ENCODE data around the gene JAKMIP3.

JAKMIP3 gene

GRCh38 chr10:132101529-132101928 lies 35.8 kb downstream of the JAKMIP3 start:
- Histone ChIP-seq H3K27ac (ENCODE audit: low read length) (no peak overlapping the region), H3K9me3 (ENCODE audit: insufficient read depth, low read length, severe bottlenecking) (no peaks in the 10 kb centered on the region), H3K4me2 (ENCODE audit: insufficient read depth, low read length) (no peak overlapping the region), H3K4me1 (ENCODE audit: insufficient read depth, low read length) (no peaks in the 10 kb centered on the region), H3K36me3 (ENCODE audit: insufficient read depth, low read length) (no peaks in the 10 kb centered on the region), H3K4me3 (ENCODE audit: low read depth in 1 of 2, low read length in 2 of 2) (no peak overlapping the region), H4K20me1 (ENCODE audit: insufficient read depth, low read length) (no peaks in the 10 kb centered on the region), H3K9ac (ENCODE audit: low read depth, low read length) (no peak overlapping the region), H2AFZ (ENCODE audit: low read depth, low read length) (no peak overlapping the region), H3K27me3 (ENCODE audit: insufficient read depth, low read length, poor library complexity) (no peaks in the 10 kb centered on the region), H3K79me2 (ENCODE audit: insufficient read depth, low read length) (no peaks in the 10 kb centered on the region)
- peak; percentile 31 for TF ChIP-seq CTCF (IDR thresholded peaks at IDR 0.05; ENCODE audit: borderline replicate concordance, extremely low read depth, low read length, poor library complexity, severe bottlenecking)
- no peak for TF ChIP-seq EZH2 (IDR thresholded peaks at IDR 0.05; ENCODE audit: borderline replicate concordance, low read depth, low read length, severe bottlenecking)
- ATAC-seq (ENCODE audit: insufficient read depth, low read depth): no peak
- no peak for DNase-seq

- DNase-seq (no peak), ATAC-seq (ENCODE audit: insufficient read depth, low read depth) (no peak)
- Histone ChIP-seq H3K27me3 (ENCODE audit: insufficient read depth, low read length, poor library complexity) (no peaks in the 10 kb centered on the region), H3K79me2 (ENCODE audit: insufficient read depth, low read length) (no peaks in the 10 kb centered on the region), H4K20me1 (ENCODE audit: insufficient read depth, low read length) (no peaks in the 10 kb centered on the region), H3K9ac (ENCODE audit: low read depth, low read length) (no peak overlapping the region), H3K36me3 (ENCODE audit: insufficient read depth, low read length) (no peaks in the 10 kb centered on the region), H2AFZ (ENCODE audit: low read depth, low read length) (no peak overlapping the region), H3K9me3 (ENCODE audit: insufficient read depth, low read length, severe bottlenecking) (no peaks in the 10 kb centered on the region), H3K4me1 (ENCODE audit: insufficient read depth, low read length) (no peaks in the 10 kb centered on the region), H3K4me2 (ENCODE audit: insufficient read depth, low read length) (no peak overlapping the region), H3K4me3 (ENCODE audit: low read depth in 1 of 2, low read length in 2 of 2) (no peak overlapping the region), H3K27ac (ENCODE audit: low read length) (no peak overlapping the region)
- no peak for TF ChIP-seq EZH2 (IDR thresholded peaks at IDR 0.05; ENCODE audit: borderline replicate concordance, low read depth, low read length, severe bottlenecking)
- TF ChIP-seq CTCF (IDR thresholded peaks at IDR 0.05; ENCODE audit: borderline replicate concordance, extremely low read depth, low read length, poor library complexity, severe bottlenecking): no peak
Observed at GRCh38 chr10:132102071-132102716, 36.4 kb downstream of the JAKMIP3 start.

- H3K4me1 ChIP-seq (ENCODE audit: insufficient read depth, low read length): no peaks in the 10 kb centered on the region
- ATAC-seq (ENCODE audit: insufficient read depth, low read depth) (no peak), DNase-seq (no peak)
- no peaks in the 10 kb centered on the region for H3K36me3 ChIP-seq (ENCODE audit: insufficient read depth, low read length)
- H3K9ac ChIP-seq (ENCODE audit: low read depth, low read length): no peak overlapping the region
- H4K20me1 ChIP-seq (ENCODE audit: insufficient read depth, low read length): no peaks in the 10 kb centered on the region
- no peak overlapping the region for H2AFZ ChIP-seq (ENCODE audit: low read depth, low read length)
- H3K4me2 ChIP-seq (ENCODE audit: insufficient read depth, low read length): no peak overlapping the region
- no peak overlapping the region for H3K4me3 ChIP-seq (ENCODE audit: low read depth in 1 of 2, low read length in 2 of 2)
- no peak overlapping the region for H3K27ac ChIP-seq (ENCODE audit: low read length)
- TF ChIP-seq EZH2 (IDR thresholded peaks at IDR 0.05; ENCODE audit: borderline replicate concordance, low read depth, low read length, severe bottlenecking) (no peak), CTCF (IDR thresholded peaks at IDR 0.05; ENCODE audit: borderline replicate concordance, extremely low read depth, low read length, poor library complexity, severe bottlenecking) (no peak)
- H3K79me2 ChIP-seq (ENCODE audit: insufficient read depth, low read length): no peaks in the 10 kb centered on the region
- no peaks in the 10 kb centered on the region for H3K9me3 ChIP-seq (ENCODE audit: insufficient read depth, low read length, severe bottlenecking)
- H3K27me3 ChIP-seq (ENCODE audit: insufficient read depth, low read length, poor library complexity): no peaks in the 10 kb centered on the region
Observed at GRCh38 chr10:132102717-132103110, 37.0 kb downstream of the JAKMIP3 start.
